Choroid plexus epithelial cell (primary cell): ENCODE results near the gene RANBP17.
"Not testable (repeated sequence)": the region's sequence is repeated elsewhere in the genome, so short reads cannot be mapped to it uniquely, and the experiment has no call there.

Experiments used
- DNase-seq: peaks from one replicate; pipeline ENCODE4 v3.0.0-alpha.2; 2010; ENCODE audit warnings: low read depth
- H3K4me3 ChIP-seq: 2 replicates; pipeline ENCODE4 v1.5.1; 2011; ENCODE audit warnings: low read depth, mild to moderate bottlenecking, control low read depth, low read length, moderate library complexity
- CTCF ChIP-seq: conservative IDR thresholded peaks from 2 replicates; pipeline ENCODE4 v1.5.1; 2011; ENCODE audit warnings: low read depth, mild to moderate bottlenecking, control low read depth, inconsistent platforms, low read length, moderate library complexity

Gene RANBP17

GRCh38 chr5:170907758-170908157, 45.9 kb downstream of the RANBP17 start:
- no peak overlapping the region for H3K4me3 ChIP-seq
- TF ChIP-seq CTCF = no peak
- DNase-seq = peak; percentile 71

DNA sequence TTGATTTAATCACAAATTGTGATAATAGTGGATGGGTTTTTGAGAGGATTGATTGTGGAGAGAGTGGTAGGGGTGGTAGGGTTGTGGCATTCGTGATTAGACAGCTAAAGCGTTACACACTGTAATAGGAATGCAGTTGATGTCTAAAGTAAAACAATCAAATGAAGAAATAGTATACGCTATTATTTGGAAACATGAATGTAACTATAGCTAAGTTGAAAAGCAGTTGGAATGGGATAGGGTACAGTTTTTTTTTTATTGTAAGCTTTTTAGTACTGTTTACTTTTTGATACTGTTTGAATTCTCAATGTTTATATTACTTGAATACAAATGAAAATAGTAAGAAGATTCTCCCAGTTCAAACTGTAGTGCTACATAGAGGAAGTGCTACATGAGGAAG, 51.8 kb downstream of the RANBP17 start:
- no peak for TF ChIP-seq CTCF
- H3K4me3 ChIP-seq = no peak overlapping the region
- DNase-seq = peak; percentile 26

DNA sequence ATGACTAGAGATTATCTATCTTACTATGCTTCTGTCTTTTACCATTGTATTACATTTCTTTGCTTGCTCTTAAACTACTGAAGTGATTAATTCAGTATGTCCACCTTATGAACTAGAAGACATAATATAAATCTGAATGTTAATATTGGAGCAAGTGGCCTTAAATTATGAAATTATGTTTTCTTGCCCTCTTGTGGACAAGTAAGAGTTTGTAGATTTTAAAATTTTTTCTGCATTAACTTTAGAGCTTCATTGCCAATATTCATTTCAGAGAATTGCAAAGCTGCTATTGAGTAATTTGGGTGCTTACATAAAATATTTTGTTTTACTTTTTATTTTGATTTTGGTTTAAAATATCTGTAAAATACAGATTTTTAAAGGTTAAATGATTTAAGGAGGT, 55.3 kb downstream of the RANBP17 start:
- peak; percentile 39 for DNase-seq
- peak; percentile 46 for TF ChIP-seq CTCF
- no peak overlapping the region for H3K4me3 ChIP-seq

- no peak for DNase-seq
- H3K4me3 ChIP-seq = no peak overlapping the region
- no peak for TF ChIP-seq CTCF
Observed at GRCh38 chr5:170920196-170920595, 58.4 kb downstream of the RANBP17 start.

- DNase-seq = peak; percentile 21
Observed at GRCh38 chr5:170922331-170922730, 60.5 kb downstream of the RANBP17 start.

DNA sequence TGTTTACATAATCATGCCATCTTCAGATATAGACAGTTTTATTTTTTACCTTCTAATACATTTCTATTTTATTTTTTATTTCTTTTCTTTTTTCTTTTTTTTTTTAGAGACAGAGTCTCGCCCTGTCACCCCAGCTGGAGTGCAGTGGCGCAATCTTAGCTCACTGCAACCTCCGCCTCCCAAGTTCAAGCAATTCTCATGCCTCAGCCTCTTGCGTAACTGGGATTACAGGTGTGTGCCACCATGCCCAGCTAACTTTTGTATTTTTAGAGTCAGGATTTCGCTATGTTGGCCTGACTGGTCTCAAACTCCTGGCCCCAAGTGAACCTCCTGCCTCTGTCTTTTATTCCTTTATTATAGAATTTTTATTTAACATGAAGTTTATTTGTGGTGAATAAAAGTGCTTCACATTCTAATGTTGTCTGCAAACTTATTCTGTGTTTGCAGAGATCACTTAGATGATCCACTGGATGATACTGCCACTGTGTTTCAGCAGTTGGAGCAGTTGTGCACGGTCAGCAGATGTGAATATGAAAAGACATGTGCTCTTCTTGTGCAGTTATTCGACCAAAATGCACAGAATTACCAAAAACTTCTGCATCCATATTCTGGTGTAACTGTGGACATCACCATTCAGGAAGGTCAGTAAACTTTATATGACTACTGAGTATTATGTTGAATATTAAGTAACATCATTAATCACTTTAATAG, 62.2 kb downstream of the RANBP17 start:
- no peak overlapping the region for H3K4me3 ChIP-seq
- DNase-seq = no peak
- no peak for TF ChIP-seq CTCF

More at GRCh38 chr5:170922331-170922730, 60.5 kb downstream of the RANBP17 start:
- H3K4me3 ChIP-seq = peak overlapping the region; percentile 30

DNA sequence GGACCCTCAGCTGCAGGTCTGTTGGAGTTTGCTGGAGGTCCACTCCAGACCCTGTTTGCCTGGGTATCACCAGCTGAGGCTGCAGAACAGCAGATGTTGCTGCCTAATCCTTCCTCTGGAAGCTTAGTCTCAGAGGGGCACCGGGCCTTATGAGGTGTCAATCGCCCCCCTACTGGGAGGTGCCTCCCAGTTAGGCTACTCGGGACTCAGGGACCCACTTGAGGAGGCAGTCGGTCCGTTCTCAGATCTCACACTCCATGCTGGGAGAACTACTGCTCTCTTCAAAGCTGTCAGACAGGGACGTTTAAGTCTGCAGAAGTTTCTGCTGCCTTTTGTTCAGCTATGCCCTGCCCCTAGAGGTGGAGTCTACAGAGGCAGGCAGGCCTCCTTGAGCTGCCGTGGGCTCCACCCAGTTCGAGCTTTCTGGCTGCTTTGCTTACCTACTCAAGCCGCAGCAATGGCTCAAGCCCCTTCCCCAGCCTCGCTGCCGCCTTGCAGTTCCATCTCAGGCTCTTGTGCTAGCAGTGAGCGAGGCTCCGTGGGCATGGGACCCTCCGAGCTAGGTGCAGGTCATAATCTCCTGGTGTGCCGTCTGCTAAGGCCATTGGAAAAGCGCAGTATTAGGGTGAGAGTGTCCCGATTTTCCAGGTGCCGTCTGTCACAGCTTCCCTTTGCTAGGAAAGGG, 73.9 kb downstream of the RANBP17 start:
- H3K4me3 ChIP-seq, DNase-seq: not testable (repeated sequence)

DNA sequence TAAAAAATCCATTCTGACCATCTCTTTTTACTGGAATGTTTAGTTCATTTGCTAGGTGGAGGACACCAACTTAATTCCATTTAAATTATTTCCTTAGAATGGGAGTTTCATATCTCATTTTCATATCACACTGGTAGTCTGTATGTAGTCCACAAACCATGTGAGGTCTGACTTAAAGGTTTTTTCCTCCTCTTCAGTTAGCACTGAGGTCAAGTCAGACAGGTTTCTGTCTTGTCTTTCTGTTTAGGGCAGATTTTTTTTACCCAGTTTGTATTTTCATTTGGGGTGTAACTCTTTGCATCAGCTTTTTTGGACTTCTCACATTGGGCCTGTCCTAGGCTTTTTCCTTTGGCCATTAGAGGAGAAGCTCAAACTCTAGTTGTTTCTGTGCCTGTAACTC, 75.3 kb downstream of the RANBP17 start:
- DNase-seq = no peak
- no peak for TF ChIP-seq CTCF
- no peak overlapping the region for H3K4me3 ChIP-seq
